Measurements from ENCODE around the gene BTBD1.
A peak's percentile ranks its signal among the peaks of the same experiment; 100 is the strongest.

BTBD1 gene

GRCh38 chr15:82993144-82993543, 73.9 kb downstream of the BTBD1 start:
- DNase-seq (ENCODE audit: low read depth): no peak

GRCh38 chr15:82992436-82992998, 74.5 kb downstream of the BTBD1 start:
- no peak for DNase-seq (ENCODE audit: low read depth)

GRCh38 chr15:82986442-82986780, 80.6 kb downstream of the BTBD1 start:
- no peak for DNase-seq (ENCODE audit: low read depth)

- peak; percentile 97 for DNase-seq (ENCODE audit: low read depth)
Observed at GRCh38 chr15:82985688-82986441, 81.2 kb downstream of the BTBD1 start, which contains the start of gene RAMAC. Gene RAMAC, plus strand, starts transcription at chr15:82986210. Its CDS starts 2,809 bp downstream, at chr15:82989019.

- no peak for DNase-seq (ENCODE audit: low read depth)
Observed at GRCh38 chr15:82980981-82981380, 86.1 kb downstream of the BTBD1 start.

GRCh38 chr15:82979726-82980125, 87.3 kb downstream of the BTBD1 start:
- DNase-seq (ENCODE audit: low read depth): no peak

- no peak for DNase-seq (ENCODE audit: low read depth)
Observed at GRCh38 chr15:82978438-82978837, 88.6 kb downstream of the BTBD1 start.

- DNase-seq (ENCODE audit: low read depth): no peak
Observed at GRCh38 chr15:82977076-82977475, 90.0 kb downstream of the BTBD1 start.

GRCh38 chr15:82972990-82973389, 94.1 kb downstream of the BTBD1 start:
- DNase-seq (ENCODE audit: low read depth): no peak

GRCh38 chr15:82971218-82971984, 95.7 kb downstream of the BTBD1 start:
- DNase-seq (ENCODE audit: low read depth): no peak

- no peak for DNase-seq (ENCODE audit: low read depth)
Observed at GRCh38 chr15:82970696-82971095, 96.4 kb downstream of the BTBD1 start.

GRCh38 chr15:82970078-82970686, 96.9 kb downstream of the BTBD1 start:
- DNase-seq (ENCODE audit: low read depth): no peak

GRCh38 chr15:82969353-82969752, 97.7 kb downstream of the BTBD1 start:
- no peak for DNase-seq (ENCODE audit: low read depth)

GRCh38 chr15:82968066-82968465, 99.0 kb downstream of the BTBD1 start:
- no peak for DNase-seq (ENCODE audit: low read depth)

- DNase-seq (ENCODE audit: low read depth): no peak
Observed at GRCh38 chr15:82966671-82967071, 100.4 kb downstream of the BTBD1 start.

Measured in HS-27A (cell line).